GM23248 (cell line): ENCODE results near the gene HYLS1.

ENCODE experiments used
- EZH2 ChIP-seq: fragments of 200-600 bp; sonication (generic); IDR thresholded peaks from 2 replicates; pipeline ENCODE4 v1.6.1; 2018; ENCODE audit warnings: antibody characterized with exemption, mild to moderate bottlenecking; ENCODE audit not compliant: insufficient read depth, poor library complexity, severe bottlenecking
- EZH2phosphoT487 ChIP-seq: fragments of 200-600 bp; sonication (generic); IDR thresholded peaks from 2 replicates; pipeline ENCODE4 v1.6.1; 2018; ENCODE audit warnings: antibody characterized with exemption, moderate library complexity, mild to moderate bottlenecking, low read depth; ENCODE audit not compliant: insufficient read depth

DNA sequence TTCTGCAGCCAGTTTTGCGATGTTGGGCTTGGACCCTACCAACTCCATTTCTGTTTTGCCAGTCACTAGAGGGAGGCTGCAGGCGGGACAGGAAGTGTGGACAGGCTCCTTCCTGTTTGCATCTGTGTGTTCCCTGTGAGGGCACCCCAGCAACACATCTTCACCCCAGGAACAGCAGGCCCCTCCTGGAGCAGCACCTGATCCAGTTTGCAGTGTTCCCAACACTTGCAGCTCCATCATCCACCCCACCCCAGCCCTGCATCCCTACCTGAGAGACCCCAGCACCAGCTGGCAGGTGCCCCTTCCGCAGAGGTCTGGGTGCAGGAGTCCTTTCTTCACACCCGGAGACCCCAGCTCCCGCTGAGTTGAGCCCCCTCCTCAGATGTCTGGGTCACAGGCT, 51.0 kb downstream of the HYLS1 start:
- TF ChIP-seq EZH2 (no peak), EZH2phosphoT487 (no peak)
